RKO (cell line): ENCODE results near the gene PRKRA.
"Not testable (repeated sequence)": the region's sequence is repeated elsewhere in the genome, so short reads cannot be mapped to it uniquely, and the experiment has no call there.

ENCODE experiments used
- DNase-seq: peaks from one replicate; pipeline ENCODE4 v3.0.0-alpha.2; 2016; ENCODE audit warnings: low spot score

Gene PRKRA

GRCh38 chr2:178457390-178457886 lies 6.5 kb upstream of the PRKRA start:
- no peak for DNase-seq

GRCh38 chr2:178455947-178456346 lies 5.0 kb upstream of the PRKRA start:
- no peak for DNase-seq

- no peak for DNase-seq
Observed at GRCh38 chr2:178452870-178453269, 1.9 kb upstream of the PRKRA start.

- DNase-seq: no peak
Observed at GRCh38 chr2:178452334-178452733, 1.4 kb upstream of the PRKRA start.

GRCh38 chr2:178450524-178450773 lies 526 bp downstream of the PRKRA start:
- no peak for DNase-seq

- peak; percentile 29 for DNase-seq
Observed at GRCh38 chr2:178449700-178450523, 1.1 kb downstream of the PRKRA start.

- DNase-seq: no peak
Observed at GRCh38 chr2:178448968-178449661, 1.9 kb downstream of the PRKRA start.

GRCh38 chr2:178441426-178441825 lies 9.5 kb downstream of the PRKRA start:
- DNase-seq: no peak

GRCh38 chr2:178436662-178437061 lies 14.3 kb downstream of the PRKRA start:
- DNase-seq: no peak

GRCh38 chr2:178429336-178429735 lies 21.6 kb downstream of the PRKRA start:
- DNase-seq: no peak

GRCh38 chr2:178428396-178428806 lies 22.6 kb downstream of the PRKRA start:
- DNase-seq: no peak

- no peak for DNase-seq
Observed at GRCh38 chr2:178427458-178427857, 23.5 kb downstream of the PRKRA start.

GRCh38 chr2:178426388-178426787 lies 24.6 kb downstream of the PRKRA start:
- DNase-seq: no peak

GRCh38 chr2:178425255-178425827 lies 25.6 kb downstream of the PRKRA start:
- DNase-seq: no peak

- DNase-seq: not testable (repeated sequence)
Observed at GRCh38 chr2:178423746-178424145, 27.2 kb downstream of the PRKRA start.

- DNase-seq: no peak
Observed at GRCh38 chr2:178422097-178422496, 28.9 kb downstream of the PRKRA start.

GRCh38 chr2:178420463-178420999 lies 30.4 kb downstream of the PRKRA start:
- DNase-seq: no peak

GRCh38 chr2:178419123-178419522 lies 31.9 kb downstream of the PRKRA start:
- peak; percentile 60 for DNase-seq

- no peak for DNase-seq
Observed at GRCh38 chr2:178418426-178418825, 32.5 kb downstream of the PRKRA start.

- DNase-seq: no peak
Observed at GRCh38 chr2:178417916-178418315, 33.1 kb downstream of the PRKRA start.

GRCh38 chr2:178415979-178416378 lies 35.0 kb downstream of the PRKRA start:
- DNase-seq: no peak

- peak; percentile 70 for DNase-seq
Observed at GRCh38 chr2:178414266-178415247, 36.4 kb downstream of the PRKRA start.
